Adrenal gland (tissue), 12 donors: ENCODE measurements around the gene RAB41. TPM values are rescaled to one million over a fixed set of nuclear protein-coding genes. Genes with fewer than 3 reads are reported as not detected.
"Not testable (repeated sequence)": the region's sequence is repeated elsewhere in the genome, so short reads cannot be mapped to it uniquely, and the experiment has no call there.

ENCODE experiments used
- DNase-seq, 7 donors: peaks; one replicate each; pipeline ENCODE4 v3.0.0-alpha.2; 2019 to 2020
- H3K27ac ChIP-seq, 5 donors: fragments of 200-600 bp; sonication (generic) in 4 of 5; 1 replicate in 3 of 5; 2 replicates in 2 of 5; pipeline versions ENCODE4 v1.5.1 to v1.8.0; 2016 to 2020; ENCODE audit warnings: mild to moderate bottlenecking in 1 of 5
- H3K27me3 ChIP-seq: fragments of 200-600 bp; 2 replicates; pipeline ENCODE4 v1.8.0; 2021
- H3K36me3 ChIP-seq, 2 donors: fragments of 200-600 bp; replicated peaks in 1 of 2; 1 replicate in 1 of 2; 2 replicates in 1 of 2; pipeline versions ENCODE4 v1.5.1 to v1.8.0; 2018 to 2022
- H3K4me1 ChIP-seq, 2 donors: fragments of 200-600 bp; replicated peaks in 1 of 2; 1 replicate in 1 of 2; 2 replicates in 1 of 2; pipeline versions ENCODE4 v1.5.1 to v1.8.0; 2018 to 2021
- H3K4me3 ChIP-seq, 4 donors: fragments of 200-600 bp; sonication (generic) in 3 of 4; one replicate each; pipeline ENCODE4 v1.5.1; 2016 to 2018
- H3K9me3 ChIP-seq, 3 donors: fragments of 200-600 bp; sonication (generic) in 1 of 3; replicated peaks in 1 of 3; 1 replicate in 2 of 3; 2 replicates in 1 of 3; pipeline versions ENCODE4 v1.5.1 to v1.8.0; 2016 to 2021
- CTCF ChIP-seq, 6 experiments: fragments of 450-650 bp in 4 of 6; fragments of 200-600 bp in 2 of 6; sonication (generic) in 1 of 6; IDR thresholded peaks; 1 replicate in 5 of 6; 2 replicates in 1 of 6; pipeline versions ENCODE4 v1.5.1 to v1.8.0; 2016 to 2021; ENCODE audit warnings: antibody characterized with exemption in 6 of 6, mild to moderate bottlenecking in 2 of 6, moderate library complexity in 1 of 6
- POLR2A ChIP-seq, 2 donors: fragments of 450-650 bp; IDR thresholded peaks; one replicate each; pipeline ENCODE4 v1.6.1; 2017; ENCODE audit warnings: antibody characterized with exemption in 2 of 2, mild to moderate bottlenecking in 2 of 2, moderate library complexity in 1 of 2
- WGBS, 4 donors: extraction: QIAGEN DNeasy Blood & Tissue Kit in 2 of 4; methylation state at CpG; one replicate each; pipeline versions ENCODE4 v1.1.5 to v1.1.7; 2013 to 2017; 5-methylcytosine and 5-hydroxymethylcytosine counted together
- intact Hi-C, 2 donors: fragments of 100-400 bp; cut with DNase I; formaldehyde crosslinking; loops; one replicate each; pipeline versions ENCODE4 v1.14.1 to v1.15.0; 2022 to 2023
- polyA plus RNA-seq, 3 donors: library from polyadenylated mRNA; stranded (reverse); fragments of 200-250 nt in 2 of 3; fragments of 350-450 nt in 1 of 3; fragmentation: Illumina TruSeq in 1 of 3; extraction: RNeasy Lipid Tissue Mini Kit (QIAGEN cat#74804) in 1 of 3; gene quantifications; one replicate each; pipeline ENCODE4 v1.2.3, GENCODE V29; 2013 to 2014
- total RNA-seq, 9 donors: library from RNA; depleted of rRNA in 4 of 9; stranded (reverse); fragments of >200 nt in 4 of 9; fragments of 120-200 nt in 1 of 9; fragmentation: NEBNext Ultra II Directional in 1 of 9; extraction: Animal tissue kit (Norgen Biotek cat#: 25700) in 1 of 9; gene quantifications; one replicate each; pipeline versions ENCODE4 v1.1.0 to v1.2.4, GENCODE V29; 2013 to 2023
- donor health status: healthy with polysubstance abuse.
- donor health status: Bipolar disorder and iron deficiency.
- donor health status: DM: yes; HTN: yes; CAD: no.
- donor health status: DM: no; HTN: no; CAD: no.
- donor health status: DM: no; HTN: no; CAD: no.
- donor health status: DM: yes; HTN: yes; CAD: no.

Gene RAB41
- total and polyA plus RNA-seq, 12 donors: not detected

GRCh38 chrX:70260104-70260503 lies 21.9 kb upstream of the RAB41 start, which contains the start of gene P2RY4:
Gene P2RY4, minus strand, starts transcription at chrX:70260204. Its CDS starts 580 bp downstream, at chrX:70259624.
- Histone ChIP-seq H3K27me3 (peaks cover 5% of the 10 kb centered on the region), H3K27ac (no peak within 1 kb of the TSS), H3K36me3 (no peaks in the 10 kb centered on the region), H3K4me3 (no peak within 1 kb of the TSS), H3K9me3 (no peaks in the 10 kb centered on the region), H3K4me1 (no peaks in the 10 kb centered on the region)
- no peak for DNase-seq
- no peak for TF ChIP-seq POLR2A (IDR thresholded peaks at IDR 0.05)
- TF ChIP-seq CTCF (IDR thresholded peaks at IDR 0.05): no peak
- intact Hi-C loops: no loop called here
- 53 to 84% (median 68%) methylated on average over 3 to 4 of the region's 4 CpGs for WGBS, 4 donors

- TF ChIP-seq POLR2A (IDR thresholded peaks at IDR 0.05) (no peak), CTCF (IDR thresholded peaks at IDR 0.05) (peak in 5 of 6 experiments; percentile 18 to 46 (median 40))
- Histone ChIP-seq H3K36me3 (no peaks in the 10 kb centered on the region), H3K27me3 (peaks cover 4% of the 10 kb centered on the region), H3K27ac (no peak overlapping the region), H3K9me3 (no peaks in the 10 kb centered on the region), H3K4me1 (no peaks in the 10 kb centered on the region), H3K4me3 (no peak overlapping the region)
- WGBS, 4 donors: 20 to 29% (median 22%) methylated on average over 7 of the region's 7 CpGs
- peak in 5 of 7 donors; percentile 21 to 51 (median 29) for DNase-seq
- intact Hi-C loops: no loop called here
Measured at GRCh38 chrX:70262952-70263567, 18.9 kb upstream of the RAB41 start.

- Histone ChIP-seq H3K4me3 (no peak overlapping the region), H3K27me3 (no peaks in the 10 kb centered on the region), H3K36me3 (no peaks in the 10 kb centered on the region), H3K4me1 (no peaks in the 10 kb centered on the region), H3K27ac (no peak overlapping the region), H3K9me3 (no peaks in the 10 kb centered on the region)
- WGBS, 4 donors: 53 to 77% (median 57%) methylated on average over 3 of the region's 3 CpGs
- DNase-seq: no peak
- intact Hi-C loops: no loop called here
- TF ChIP-seq POLR2A (IDR thresholded peaks at IDR 0.05) (no peak), CTCF (IDR thresholded peaks at IDR 0.05) (no peak)
Measured at GRCh38 chrX:70264784-70265183, 17.2 kb upstream of the RAB41 start.

- intact Hi-C loops: no loop called here
- no peak for TF ChIP-seq POLR2A (IDR thresholded peaks at IDR 0.05)
- TF ChIP-seq CTCF (IDR thresholded peaks at IDR 0.05): no peak
Measured at GRCh38 chrX:70268034-70268433, 13.9 kb upstream of the RAB41 start, which contains the start of gene ARR3. Gene ARR3, plus strand, starts transcription at chrX:70268334. Its CDS starts 1,052 bp downstream, at chrX:70269386.

GRCh38 chrX:70274029-70274428 lies 7.9 kb upstream of the RAB41 start:
- DNase-seq, intact Hi-C loops, H3K27ac ChIP-seq, H3K4me1 ChIP-seq, H3K27me3 ChIP-seq, H3K36me3 ChIP-seq, H3K9me3 ChIP-seq, H3K4me3 ChIP-seq: not testable (repeated sequence)
- WGBS, 4 donors: 75 to 87% (median 80%) methylated on average over 5 to 7 of the region's 7 CpGs

More at GRCh38 chrX:70268034-70268433, 13.9 kb upstream of the RAB41 start, which contains the start of gene ARR3:
- Histone ChIP-seq H3K9me3 (no peaks in the 10 kb centered on the region), H3K36me3 (no peaks in the 10 kb centered on the region), H3K27me3 (no peaks in the 10 kb centered on the region), H3K4me1 (no peaks in the 10 kb centered on the region), H3K4me3 (no peak within 1 kb of the TSS), H3K27ac (no peak within 1 kb of the TSS)
- no peak for DNase-seq
